DMS153 (cell line): ENCODE measurements around the gene ACO2.
"Not testable (repeated sequence)": the region's sequence is repeated elsewhere in the genome, so short reads cannot be mapped to it uniquely, and the experiment has no call there.

Source experiments
- DNase-seq: peaks from one replicate; lab custom pipeline; 2025; lab: John Stamatoyannopoulos, UW

Gene ACO2

GRCh38 chr22:41448189-41448808 is 20.6 kb upstream of the ACO2 start:
- peak; percentile 99 for DNase-seq

GRCh38 chr22:41458161-41458728 is 10.7 kb upstream of the ACO2 start:
- DNase-seq = no peak

- no peak for DNase-seq
Observed at GRCh38 chr22:41459431-41459830, 9.5 kb upstream of the ACO2 start.

- DNase-seq = not testable (repeated sequence)
Observed at GRCh38 chr22:41460071-41460470, 8.8 kb upstream of the ACO2 start.

- no peak for DNase-seq
Observed at GRCh38 chr22:41461901-41462300, 7.0 kb upstream of the ACO2 start.

- no peak for DNase-seq
Observed at GRCh38 chr22:41469218-41469851, 418 bp downstream of the ACO2 start.

GRCh38 chr22:41470886-41471285 is 2.0 kb downstream of the ACO2 start:
- DNase-seq = no peak

GRCh38 chr22:41471568-41471967 is 2.7 kb downstream of the ACO2 start:
- no peak for DNase-seq

GRCh38 chr22:41474872-41475451 is 6.0 kb downstream of the ACO2 start:
- no peak for DNase-seq

GRCh38 chr22:41478473-41478872 is 9.6 kb downstream of the ACO2 start:
- no peak for DNase-seq

GRCh38 chr22:41478891-41479521 is 10.1 kb downstream of the ACO2 start:
- DNase-seq = no peak

- no peak for DNase-seq
Observed at GRCh38 chr22:41479671-41480396, 10.9 kb downstream of the ACO2 start.

GRCh38 chr22:41480397-41480735 is 11.4 kb downstream of the ACO2 start:
- DNase-seq = no peak

- DNase-seq = no peak
Observed at GRCh38 chr22:41481131-41481830, 12.4 kb downstream of the ACO2 start.

GRCh38 chr22:41481925-41482318 is 13.0 kb downstream of the ACO2 start:
- no peak for DNase-seq

GRCh38 chr22:41482319-41482935 is 13.5 kb downstream of the ACO2 start:
- no peak for DNase-seq

- no peak for DNase-seq
Observed at GRCh38 chr22:41485033-41485432, 16.1 kb downstream of the ACO2 start.

GRCh38 chr22:41487037-41487935 is 18.4 kb downstream of the ACO2 start:
- no peak for DNase-seq

- DNase-seq = no peak
Observed at GRCh38 chr22:41488076-41488475, 19.2 kb downstream of the ACO2 start.
